ENCODE data around the gene CEPT1. TPM values are rescaled to one million over a fixed set of nuclear protein-coding genes. Genes with fewer than 3 reads are reported as not detected.

The CEPT1 gene
- total RNA-seq, 1 experiment from 2014 or later = 33.0 TPM

- Histone ChIP-seq H2BK120ac (ENCODE audit: low read depth, low read length, poor library complexity, severe bottlenecking) (no peak overlapping the region), H3K9ac (ENCODE audit: extremely low read depth, insufficient read length, low read length) (no peak overlapping the region)
- H3K4me1 Mint-ChIP-seq = peaks cover 13 to 22% of the 10 kb centered on the region in 2 experiments
Measured at GRCh38 chr1:111228748-111229126, 88.7 kb downstream of the CEPT1 start.

More at GRCh38 chr1:111228748-111229126, 88.7 kb downstream of the CEPT1 start:
- no CpG with 5 or more reads among the region's 2 CpGs for WGBS (ENCODE audit: extremely low coverage, insufficient read length, low lambda C conversion rate)
- Histone ChIP-seq H2BK15ac (ENCODE audit: low read depth, low read length) (no peak overlapping the region), H2BK5ac (ENCODE audit: insufficient read length, low read length) (no peak overlapping the region), H4K20me1 (ENCODE audit: control insufficient read depth, insufficient read depth, insufficient read length) (no peaks in the 10 kb centered on the region), H2BK20ac (ENCODE audit: low read depth, low read length, poor library complexity, severe bottlenecking) (no peak overlapping the region), H3K27me3 (ENCODE audit: insufficient read depth, low read length) (no peaks in the 10 kb centered on the region), H3K79me1 (ENCODE audit: insufficient read depth, low read depth, low read length, poor library complexity, severe bottlenecking) (no peaks in the 10 kb centered on the region), H2BK12ac (ENCODE audit: insufficient read length, low read depth, low read length) (no peak overlapping the region), H2AK5ac (ENCODE audit: insufficient read length, low read length) (no peak overlapping the region), H4K91ac (ENCODE audit: insufficient read length, low read depth, low read length) (no peak overlapping the region), H3K23me2 (ENCODE audit: insufficient read length, low read depth, low read length, poor library complexity, severe bottlenecking) (no peaks in the 10 kb centered on the region), H4K5ac (ENCODE audit: insufficient read length, low read depth, low read length) (no peak overlapping the region), H3K14ac (ENCODE audit: insufficient read depth, low read length) (no peak overlapping the region), H4K8ac (replicated peaks; ENCODE audit: insufficient read length, low read depth, low read length) (no peak overlapping the region), H3K79me2 (ENCODE audit: insufficient read depth, low read length) (no peaks in the 10 kb centered on the region), H3K56ac (ENCODE audit: insufficient read length, low read depth, low read length) (no peak overlapping the region), H2AFZ (ENCODE audit: low read length) (no peak overlapping the region), H3K4me1 (ENCODE audit: insufficient read depth, low read length) (peaks cover 2% of the 10 kb centered on the region), H3K23ac (ENCODE audit: insufficient read length, low read depth, low read length) (no peak overlapping the region), H3K9me3 (ENCODE audit: control insufficient read depth, low read depth, low read length) (no peaks in the 10 kb centered on the region), H3K4ac (ENCODE audit: low read depth, low read length) (no peak overlapping the region), H3T11ph (ENCODE audit: low read length) (no peak overlapping the region), H3K27ac (ENCODE audit: insufficient read length, low read depth, low read length) (no peak overlapping the region), H3K4me2 (ENCODE audit: insufficient read depth, insufficient read length, low read length) (no peak overlapping the region), H3K18ac (ENCODE audit: insufficient read length, low read depth, low read length) (no peak overlapping the region)
- no peak for TF ChIP-seq CTCF (conservative IDR thresholded peaks at IDR 0.05)
- no peak for DNase-seq
- Mint-ChIP-seq H3K9me3 (no peaks in the 10 kb centered on the region), H3K36me3 (ENCODE audit: insufficient read depth in 1 of 3, low read depth in 3 of 3) (no peaks in the 10 kb centered on the region; a peak in 1 of 7 replicates), H3K27me3 (ENCODE audit: low read depth) (peaks cover 18% of the 10 kb centered on the region), H3K27ac (no peak overlapping the region), H3K4me3 (no peak overlapping the region)

Measured in H9 (cell line).